HEK293 (cell line): ENCODE measurements around the gene SLC25A38.

ENCODE experiments used
- CTCF ChIA-PET: fragments of 350-600 bp; formaldehyde crosslinking; extraction: SDS; loops from one replicate; lab custom pipeline; 2021; ENCODE audit warnings: antibody characterized with exemption; lab: Yijun Ruan, JAX
- POLR2A ChIA-PET: fragments of 300-600 bp; formaldehyde crosslinking; extraction: SDS; loops from one replicate; lab custom pipeline; 2020; ENCODE audit warnings: antibody characterized with exemption, inconsistent platforms; lab: Yijun Ruan, JAX
- H3K27ac ChIP-seq: fragments of 200-500 bp; sonication (Bioruptor generic); 2 replicates; pipeline ENCODE4 v1.5.1; 2014; ENCODE audit warnings: low read depth, low read length, control low read depth, inconsistent platforms; ENCODE audit errors: extremely low read depth
- H3K36me3 ChIP-seq, 2 experiments: fragments of 200-500 bp in 1 of 2; sonication (Bioruptor generic) in 1 of 2; 1 replicate in 1 of 2; 2 replicates in 1 of 2; pipeline ENCODE4 v1.5.1; 2014 to 2017; ENCODE audit warnings: inconsistent platforms in 2 of 2, low read length in 2 of 2; ENCODE audit not compliant: control insufficient read depth in 2 of 2, insufficient read depth in 1 of 2
- H3K4me1 ChIP-seq: fragments of 200-500 bp; sonication (Bioruptor generic); 2 replicates; pipeline ENCODE4 v1.5.1; 2014; ENCODE audit warnings: mild to moderate bottlenecking, low read length, inconsistent platforms; ENCODE audit not compliant: control insufficient read depth, insufficient read depth
- H3K4me3 ChIP-seq: 2 replicates; pipeline ENCODE4 v1.5.1; 2011; ENCODE audit warnings: low read depth, mild to moderate bottlenecking, control low read depth, low read length, moderate library complexity
- H3K9me3 ChIP-seq: fragments of 200-500 bp; sonication (Bioruptor generic); 2 replicates; pipeline ENCODE4 v1.5.1; 2014; ENCODE audit warnings: low read depth, low read length, inconsistent platforms; ENCODE audit not compliant: control insufficient read depth, insufficient read depth
- GFI1B ChIP-seq: fragments of 450-650 bp; formaldehyde crosslinking; IDR thresholded peaks from 2 replicates; pipeline ENCODE4 v1.5.1; 2016; ENCODE audit warnings: missing biosample characterization, missing genetic modification characterization
- PRDM1 ChIP-seq: fragments of 450-650 bp; formaldehyde crosslinking; IDR thresholded peaks from 2 replicates; pipeline ENCODE4; 2016; ENCODE audit warnings: missing biosample characterization, missing genetic modification characterization
- REPIN1 ChIP-seq: fragments of 450-650 bp; formaldehyde crosslinking; IDR thresholded peaks from 2 replicates; pipeline ENCODE4 v1.5.1; 2017; ENCODE audit warnings: missing biosample characterization, missing genetic modification characterization, low read depth
- ZNF114 ChIP-seq: fragments of 450-650 bp; formaldehyde crosslinking; IDR thresholded peaks from 2 replicates; pipeline ENCODE4 v1.5.0; 2017; ENCODE audit warnings: missing biosample characterization, missing genetic modification characterization
- ZNF174 ChIP-seq: fragments of 450-650 bp; formaldehyde crosslinking; IDR thresholded peaks from 2 replicates; pipeline ENCODE4 v1.5.0; 2017; ENCODE audit warnings: missing biosample characterization, mild to moderate bottlenecking, missing genetic modification characterization
- ZNF23 ChIP-seq: fragments of 450-650 bp; formaldehyde crosslinking; IDR thresholded peaks from 2 replicates; pipeline ENCODE4 v1.5.1; 2016; ENCODE audit warnings: missing biosample characterization, missing genetic modification characterization, borderline replicate concordance
- ZNF335 ChIP-seq: fragments of 450-650 bp; formaldehyde crosslinking; conservative IDR thresholded peaks from 2 replicates; pipeline ENCODE4 v1.5.1; 2016; ENCODE audit warnings: missing biosample characterization, missing genetic modification characterization
- ZNF391 ChIP-seq: fragments of 450-650 bp; formaldehyde crosslinking; IDR thresholded peaks from 2 replicates; pipeline ENCODE4 v1.5.1; 2016; ENCODE audit warnings: low read depth, missing biosample characterization, missing genetic modification characterization, borderline replicate concordance
- ZNF558 ChIP-seq: fragments of 450-650 bp; formaldehyde crosslinking; IDR thresholded peaks from 2 replicates; pipeline ENCODE4 v1.5.1; 2016; ENCODE audit warnings: missing biosample characterization, missing genetic modification characterization
- ZNF560 ChIP-seq: fragments of 450-650 bp; formaldehyde crosslinking; IDR thresholded peaks from 2 replicates; pipeline ENCODE4 v1.5.1; 2017; ENCODE audit warnings: missing biosample characterization, missing genetic modification characterization, borderline replicate concordance
- ZNF624 ChIP-seq: fragments of 450-650 bp; formaldehyde crosslinking; IDR thresholded peaks from 2 replicates; pipeline ENCODE4 v1.5.1; 2017; ENCODE audit warnings: missing biosample characterization, missing genetic modification characterization
- ZNF629 ChIP-seq: fragments of 450-650 bp; formaldehyde crosslinking; IDR thresholded peaks from 2 replicates; pipeline ENCODE4 v1.5.1; 2017; ENCODE audit warnings: missing biosample characterization, missing genetic modification characterization
- ZNF843 ChIP-seq: fragments of 450-650 bp; formaldehyde crosslinking; IDR thresholded peaks from 2 replicates; pipeline ENCODE4 v1.5.1; 2016; ENCODE audit warnings: missing biosample characterization, missing genetic modification characterization
- TF ChIP-seq, protein P1 (sequence below): fragments of 450-650 bp; formaldehyde crosslinking; IDR thresholded peaks from 2 replicates; pipeline ENCODE4 v1.5.1; 2016; ENCODE audit warnings: missing biosample characterization, missing genetic modification characterization
- TF ChIP-seq, protein P2 (sequence below): fragments of 450-650 bp; formaldehyde crosslinking; IDR thresholded peaks from 2 replicates; pipeline ENCODE4 v1.5.1; 2016; ENCODE audit warnings: missing biosample characterization, missing genetic modification characterization, borderline replicate concordance
- TF ChIP-seq, protein P3 (sequence below): fragments of 450-650 bp; formaldehyde crosslinking; IDR thresholded peaks from 2 replicates; pipeline ENCODE4 v1.5.1; 2016; ENCODE audit warnings: missing biosample characterization, missing genetic modification characterization
- TF ChIP-seq, protein P4 (sequence below): fragments of 450-650 bp; formaldehyde crosslinking; conservative IDR thresholded peaks from 2 replicates; pipeline ENCODE4 v1.5.1; 2016; ENCODE audit warnings: low read depth, missing biosample characterization, missing genetic modification characterization

Gene SLC25A38

DNA sequence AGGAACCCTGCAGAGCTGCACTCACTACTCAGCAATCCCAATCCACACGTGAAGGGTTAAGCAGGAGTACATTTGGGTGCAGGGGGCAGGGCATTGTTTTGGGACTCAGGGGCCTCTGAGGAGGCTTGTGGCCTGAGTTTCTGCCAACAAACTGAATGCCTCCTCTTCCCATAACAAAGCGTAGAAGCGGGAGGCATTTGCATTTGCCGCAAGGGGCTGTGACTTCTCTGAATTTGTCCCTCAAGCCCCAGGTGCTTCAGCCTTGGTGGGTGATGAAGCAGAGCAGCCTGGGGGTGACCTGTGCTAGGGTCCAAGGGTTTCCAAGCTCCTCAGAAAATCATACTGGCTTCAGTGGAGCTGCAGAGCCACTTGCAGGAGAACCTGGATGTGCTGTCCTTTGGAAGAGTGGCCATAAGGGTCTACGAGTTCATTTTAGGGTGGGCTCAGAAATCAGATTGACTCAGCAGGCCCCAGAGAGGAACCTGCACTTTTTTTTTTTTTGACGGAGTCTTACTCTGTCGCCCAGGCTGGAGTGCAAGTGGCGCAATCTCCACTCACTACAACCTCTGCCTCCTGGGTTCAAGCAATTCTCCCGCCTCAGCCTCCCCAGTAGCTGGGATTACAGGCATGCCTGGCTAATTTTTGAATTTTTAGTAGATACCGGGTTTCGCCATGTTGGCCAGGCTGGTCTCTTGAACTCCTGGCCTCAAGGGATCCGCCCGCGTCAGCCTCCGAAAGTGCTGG lies 21.9 kb downstream of the SLC25A38 start:
- H3K4me3 ChIP-seq = no peak overlapping the region
- no peak for TF ChIP-seq ZNF629 (tag by site-specific recombination)
- TF ChIP-seq ZNF624 = no peak
- no peak for TF ChIP-seq ZNF391 (tag by site-specific recombination)
- no peak for TF ChIP-seq GFI1B (tag by site-specific recombination)
- TF ChIP-seq ZNF843 (tag by site-specific recombination) = no peak
- TF ChIP-seq, protein P1, sequence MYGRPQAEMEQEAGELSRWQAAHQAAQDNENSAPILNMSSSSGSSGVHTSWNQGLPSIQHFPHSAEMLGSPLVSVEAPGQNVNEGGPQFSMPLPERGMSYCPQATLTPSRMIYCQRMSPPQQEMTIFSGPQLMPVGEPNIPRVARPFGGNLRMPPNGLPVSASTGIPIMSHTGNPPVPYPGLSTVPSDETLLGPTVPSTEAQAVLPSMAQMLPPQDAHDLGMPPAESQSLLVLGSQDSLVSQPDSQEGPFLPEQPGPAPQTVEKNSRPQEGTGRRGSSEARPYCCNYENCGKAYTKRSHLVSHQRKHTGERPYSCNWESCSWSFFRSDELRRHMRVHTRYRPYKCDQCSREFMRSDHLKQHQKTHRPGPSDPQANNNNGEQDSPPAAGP (tag by site-specific recombination) = no peak
- TF ChIP-seq ZNF560 (tag by site-specific recombination) = no peak
- ChIA-PET CTCF (interaction anchor here (0.7 kb wide), 3 partner anchors 213 to 786 kb away, joined by 3 to 4 read pairs (median 4); no protein-coding TSS in a partner anchor), POLR2A (interaction anchor here (0.7 to 1.2 kb wide), 2 partner anchors 21 kb away, joined by 3 to 4 read pairs; no protein-coding TSS in a partner anchor)
- H3K4me1 ChIP-seq = no peaks in the 10 kb centered on the region
- H3K36me3 ChIP-seq = peaks cover 9 to 35% of the 10 kb centered on the region in 2 experiments
- H3K27ac ChIP-seq = no peak overlapping the region
- H3K9me3 ChIP-seq = no peaks in the 10 kb centered on the region

DNA sequence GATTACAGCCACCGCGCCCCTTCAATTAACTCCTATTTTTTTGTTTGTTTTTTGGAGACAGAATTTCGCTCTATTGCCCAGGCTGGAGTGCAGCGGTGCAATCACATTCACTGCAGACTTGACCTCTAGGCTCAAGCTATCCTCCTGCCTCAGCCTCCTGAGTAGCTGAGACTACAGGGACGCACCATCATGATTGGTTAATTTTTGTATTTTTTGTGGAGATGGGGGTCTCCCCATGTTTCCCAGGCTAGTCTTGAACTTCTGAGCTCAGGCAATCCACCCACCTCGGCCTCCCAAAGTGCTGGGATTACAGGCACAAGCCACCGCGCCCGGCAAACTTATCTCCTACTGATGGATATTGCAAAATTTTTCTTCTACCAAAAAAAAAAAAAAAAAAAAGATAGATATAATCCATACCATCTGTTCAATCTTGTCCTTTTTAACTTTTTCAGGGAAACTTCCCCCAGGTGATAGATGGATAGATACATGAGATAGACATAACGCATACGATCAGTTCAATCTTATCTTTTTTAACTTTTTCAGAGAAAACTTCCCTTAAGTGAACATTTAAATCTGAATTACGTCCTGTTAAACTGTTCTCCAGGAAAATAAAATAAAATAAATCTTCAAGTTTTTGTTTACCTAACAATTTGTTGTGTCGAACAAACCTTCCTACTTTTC lies 22.7 kb downstream of the SLC25A38 start:
- no peaks in the 10 kb centered on the region for H3K9me3 ChIP-seq
- H3K4me1 ChIP-seq = no peaks in the 10 kb centered on the region
- CTCF ChIA-PET = interaction anchor here (0.7 kb wide), 2 partner anchors 214 to 266 kb away, joined by 3 to 4 read pairs; no protein-coding TSS in a partner anchor
- peaks cover 11 to 42% of the 10 kb centered on the region in 2 experiments for H3K36me3 ChIP-seq
- POLR2A ChIA-PET = interaction anchor here (0.7 to 1.8 kb wide), 4 partner anchors 8 to 22 kb away, joined by 3 to 9 read pairs (median 4); no protein-coding TSS in a partner anchor
- no peak for TF ChIP-seq ZNF114 (tag by site-specific recombination)
- peak; percentile 6; the same call in 1 of the 2 replicates for TF ChIP-seq ZNF558 (tag by site-specific recombination)
- TF ChIP-seq, protein P2, sequence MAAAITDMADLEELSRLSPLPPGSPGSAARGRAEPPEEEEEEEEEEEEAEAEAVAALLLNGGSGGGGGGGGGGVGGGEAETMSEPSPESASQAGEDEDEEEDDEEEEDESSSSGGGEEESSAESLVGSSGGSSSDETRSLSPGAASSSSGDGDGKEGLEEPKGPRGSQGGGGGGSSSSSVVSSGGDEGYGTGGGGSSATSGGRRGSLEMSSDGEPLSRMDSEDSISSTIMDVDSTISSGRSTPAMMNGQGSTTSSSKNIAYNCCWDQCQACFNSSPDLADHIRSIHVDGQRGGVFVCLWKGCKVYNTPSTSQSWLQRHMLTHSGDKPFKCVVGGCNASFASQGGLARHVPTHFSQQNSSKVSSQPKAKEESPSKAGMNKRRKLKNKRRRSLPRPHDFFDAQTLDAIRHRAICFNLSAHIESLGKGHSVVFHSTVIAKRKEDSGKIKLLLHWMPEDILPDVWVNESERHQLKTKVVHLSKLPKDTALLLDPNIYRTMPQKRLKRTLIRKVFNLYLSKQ (tag by site-specific recombination) = no peak
- H3K27ac ChIP-seq = peak overlapping the region; percentile 28
- H3K4me3 ChIP-seq = peak overlapping the region; percentile 62

DNA sequence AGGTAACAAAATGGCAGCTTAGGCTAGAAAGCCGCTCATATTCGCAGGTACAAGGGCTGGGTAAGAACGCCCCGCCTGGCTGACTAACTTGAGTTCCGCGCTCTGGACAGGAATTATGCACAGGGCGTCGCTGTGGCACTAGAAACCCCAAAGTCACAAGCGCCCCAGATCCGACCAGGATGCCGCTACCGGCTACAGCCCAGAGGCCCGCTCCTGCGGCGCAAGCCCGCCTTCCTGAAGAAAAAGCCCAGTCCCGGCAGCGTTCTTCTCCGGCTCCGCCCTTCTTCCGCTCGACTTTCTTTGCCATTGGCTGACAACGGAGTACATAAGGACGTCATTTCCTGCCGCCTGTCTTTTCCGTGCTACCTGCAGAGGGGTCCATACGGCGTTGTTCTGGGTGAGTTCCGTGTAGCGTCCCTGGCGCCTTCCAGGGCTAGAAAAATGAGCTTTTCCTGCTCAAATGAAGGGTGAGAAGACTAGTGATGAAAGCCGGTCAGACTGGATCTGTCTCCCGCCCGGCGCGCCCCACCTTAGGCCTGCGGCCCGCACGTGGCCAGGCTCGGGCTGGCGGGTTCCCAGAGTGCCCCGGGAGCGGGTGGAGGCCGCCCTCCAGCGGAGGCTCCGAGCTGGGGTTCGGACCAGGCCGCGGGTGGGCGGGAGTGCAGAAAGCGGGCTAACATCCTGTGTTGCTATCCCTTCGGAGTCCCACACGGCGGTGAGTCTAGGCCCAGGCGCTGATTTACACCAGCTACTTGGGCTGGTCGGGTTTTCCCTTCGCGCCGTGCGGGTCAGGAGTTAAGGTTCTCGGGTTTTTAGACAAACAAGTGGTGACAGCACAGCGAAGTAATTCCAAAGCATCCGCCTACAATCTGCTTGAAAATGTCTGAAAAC lies 23.4 kb downstream of the SLC25A38 start, which contains the start of gene RPSA:
Gene RPSA (plus strand): TSS at position 353 of the 891 bp plus-strand sequence. CDS start 934 bp downstream, outside the sequence.
- Histone ChIP-seq H3K27ac (peak within 1 kb of the TSS; percentile 67), H3K36me3 (peaks cover 11 to 48% of the 10 kb centered on the region in 2 experiments), H3K4me3 (peak within 1 kb of the TSS; percentile 80), H3K9me3 (no peaks in the 10 kb centered on the region), H3K4me1 (no peaks in the 10 kb centered on the region)
- ChIA-PET POLR2A (interaction anchor here (0.6 to 1.8 kb wide), 5 partner anchors 9 to 1192 kb away, joined by 3 to 9 read pairs (median 4); no protein-coding TSS in a partner anchor), CTCF (interaction anchor here (0.6 to 1.0 kb wide), 3 partner anchors 9 to 168 kb away, joined by 3 to 5 read pairs (median 3); no protein-coding TSS in a partner anchor)
- peak; percentile 65 for TF ChIP-seq ZNF335 (tag by site-specific recombination)
- TF ChIP-seq, protein P3, sequence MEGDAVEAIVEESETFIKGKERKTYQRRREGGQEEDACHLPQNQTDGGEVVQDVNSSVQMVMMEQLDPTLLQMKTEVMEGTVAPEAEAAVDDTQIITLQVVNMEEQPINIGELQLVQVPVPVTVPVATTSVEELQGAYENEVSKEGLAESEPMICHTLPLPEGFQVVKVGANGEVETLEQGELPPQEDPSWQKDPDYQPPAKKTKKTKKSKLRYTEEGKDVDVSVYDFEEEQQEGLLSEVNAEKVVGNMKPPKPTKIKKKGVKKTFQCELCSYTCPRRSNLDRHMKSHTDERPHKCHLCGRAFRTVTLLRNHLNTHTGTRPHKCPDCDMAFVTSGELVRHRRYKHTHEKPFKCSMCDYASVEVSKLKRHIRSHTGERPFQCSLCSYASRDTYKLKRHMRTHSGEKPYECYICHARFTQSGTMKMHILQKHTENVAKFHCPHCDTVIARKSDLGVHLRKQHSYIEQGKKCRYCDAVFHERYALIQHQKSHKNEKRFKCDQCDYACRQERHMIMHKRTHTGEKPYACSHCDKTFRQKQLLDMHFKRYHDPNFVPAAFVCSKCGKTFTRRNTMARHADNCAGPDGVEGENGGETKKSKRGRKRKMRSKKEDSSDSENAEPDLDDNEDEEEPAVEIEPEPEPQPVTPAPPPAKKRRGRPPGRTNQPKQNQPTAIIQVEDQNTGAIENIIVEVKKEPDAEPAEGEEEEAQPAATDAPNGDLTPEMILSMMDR (tag by site-specific recombination) = peak; percentile 71
- TF ChIP-seq REPIN1 (tag by site-specific recombination) = no peak
- TF ChIP-seq, protein P4, sequence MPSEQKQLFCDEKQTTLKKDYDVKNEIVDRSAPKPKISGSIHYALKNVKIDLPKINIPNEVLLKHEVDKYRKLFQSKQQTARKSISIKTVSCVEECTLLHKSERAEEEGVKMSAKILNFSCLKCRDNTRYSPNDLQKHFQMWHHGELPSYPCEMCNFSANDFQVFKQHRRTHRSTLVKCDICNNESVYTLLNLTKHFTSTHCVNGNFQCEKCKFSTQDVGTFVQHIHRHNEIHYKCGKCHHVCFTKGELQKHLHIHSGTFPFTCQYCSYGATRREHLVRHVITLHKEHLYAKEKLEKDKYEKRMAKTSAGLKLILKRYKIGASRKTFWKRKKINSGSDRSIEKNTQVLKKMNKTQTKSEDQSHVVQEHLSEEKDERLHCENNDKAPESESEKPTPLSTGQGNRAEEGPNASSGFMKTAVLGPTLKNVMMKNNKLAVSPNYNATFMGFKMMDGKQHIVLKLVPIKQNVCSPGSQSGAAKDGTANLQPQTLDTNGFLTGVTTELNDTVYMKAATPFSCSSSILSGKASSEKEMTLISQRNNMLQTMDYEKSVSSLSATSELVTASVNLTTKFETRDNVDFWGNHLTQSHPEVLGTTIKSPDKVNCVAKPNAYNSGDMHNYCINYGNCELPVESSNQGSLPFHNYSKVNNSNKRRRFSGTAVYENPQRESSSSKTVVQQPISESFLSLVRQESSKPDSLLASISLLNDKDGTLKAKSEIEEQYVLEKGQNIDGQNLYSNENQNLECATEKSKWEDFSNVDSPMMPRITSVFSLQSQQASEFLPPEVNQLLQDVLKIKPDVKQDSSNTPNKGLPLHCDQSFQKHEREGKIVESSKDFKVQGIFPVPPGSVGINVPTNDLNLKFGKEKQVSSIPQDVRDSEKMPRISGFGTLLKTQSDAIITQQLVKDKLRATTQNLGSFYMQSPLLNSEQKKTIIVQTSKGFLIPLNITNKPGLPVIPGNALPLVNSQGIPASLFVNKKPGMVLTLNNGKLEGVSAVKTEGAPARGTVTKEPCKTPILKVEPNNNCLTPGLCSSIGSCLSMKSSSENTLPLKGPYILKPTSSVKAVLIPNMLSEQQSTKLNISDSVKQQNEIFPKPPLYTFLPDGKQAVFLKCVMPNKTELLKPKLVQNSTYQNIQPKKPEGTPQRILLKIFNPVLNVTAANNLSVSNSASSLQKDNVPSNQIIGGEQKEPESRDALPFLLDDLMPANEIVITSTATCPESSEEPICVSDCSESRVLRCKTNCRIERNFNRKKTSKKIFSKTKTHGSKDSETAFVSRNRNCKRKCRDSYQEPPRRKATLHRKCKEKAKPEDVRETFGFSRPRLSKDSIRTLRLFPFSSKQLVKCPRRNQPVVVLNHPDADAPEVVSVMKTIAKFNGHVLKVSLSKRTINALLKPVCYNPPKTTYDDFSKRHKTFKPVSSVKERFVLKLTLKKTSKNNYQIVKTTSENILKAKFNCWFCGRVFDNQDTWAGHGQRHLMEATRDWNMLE = peak; percentile 52
- no peak for TF ChIP-seq ZNF174
- TF ChIP-seq ZNF23 (tag by site-specific recombination) = no peak
- no peak for TF ChIP-seq PRDM1
